Gastroesophageal sphincter (tissue), 3 donors: ENCODE results near the gene MTFR1L.

ENCODE experiments used
- POLR2A ChIP-seq, 2 donors: fragments of 450-650 bp; IDR thresholded peaks; one replicate each; pipeline ENCODE4 v1.6.1; 2017; ENCODE audit warnings: antibody characterized with exemption in 2 of 2, mild to moderate bottlenecking in 2 of 2, moderate library complexity in 1 of 2
- TF ChIP-seq, protein P1 (sequence below), 4 experiments: fragments of 200-600 bp in 2 of 4; fragments of 450-650 bp in 2 of 4; sonication (generic) in 1 of 4; IDR thresholded peaks; one replicate each; pipeline ENCODE4 v1.5.1; 2017 to 2019; ENCODE audit warnings: antibody characterized with exemption in 4 of 4, mild to moderate bottlenecking in 2 of 4, moderate library complexity in 2 of 4

GRCh38 chr1:25821630-25822091 is 1.9 kb downstream of the MTFR1L start:
- TF ChIP-seq, protein P1, sequence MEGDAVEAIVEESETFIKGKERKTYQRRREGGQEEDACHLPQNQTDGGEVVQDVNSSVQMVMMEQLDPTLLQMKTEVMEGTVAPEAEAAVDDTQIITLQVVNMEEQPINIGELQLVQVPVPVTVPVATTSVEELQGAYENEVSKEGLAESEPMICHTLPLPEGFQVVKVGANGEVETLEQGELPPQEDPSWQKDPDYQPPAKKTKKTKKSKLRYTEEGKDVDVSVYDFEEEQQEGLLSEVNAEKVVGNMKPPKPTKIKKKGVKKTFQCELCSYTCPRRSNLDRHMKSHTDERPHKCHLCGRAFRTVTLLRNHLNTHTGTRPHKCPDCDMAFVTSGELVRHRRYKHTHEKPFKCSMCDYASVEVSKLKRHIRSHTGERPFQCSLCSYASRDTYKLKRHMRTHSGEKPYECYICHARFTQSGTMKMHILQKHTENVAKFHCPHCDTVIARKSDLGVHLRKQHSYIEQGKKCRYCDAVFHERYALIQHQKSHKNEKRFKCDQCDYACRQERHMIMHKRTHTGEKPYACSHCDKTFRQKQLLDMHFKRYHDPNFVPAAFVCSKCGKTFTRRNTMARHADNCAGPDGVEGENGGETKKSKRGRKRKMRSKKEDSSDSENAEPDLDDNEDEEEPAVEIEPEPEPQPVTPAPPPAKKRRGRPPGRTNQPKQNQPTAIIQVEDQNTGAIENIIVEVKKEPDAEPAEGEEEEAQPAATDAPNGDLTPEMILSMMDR (IDR thresholded peaks at IDR 0.05): no peak
- no peak for TF ChIP-seq POLR2A (IDR thresholded peaks at IDR 0.05)
